ENCODE data around the gene CCND2. TPM values are rescaled to one million over a fixed set of nuclear protein-coding genes. Genes with fewer than 3 reads are reported as not detected.

CCND2 gene
- polyA plus RNA-seq, 1 donor from 2014 or later, result 16.9 TPM

DNA sequence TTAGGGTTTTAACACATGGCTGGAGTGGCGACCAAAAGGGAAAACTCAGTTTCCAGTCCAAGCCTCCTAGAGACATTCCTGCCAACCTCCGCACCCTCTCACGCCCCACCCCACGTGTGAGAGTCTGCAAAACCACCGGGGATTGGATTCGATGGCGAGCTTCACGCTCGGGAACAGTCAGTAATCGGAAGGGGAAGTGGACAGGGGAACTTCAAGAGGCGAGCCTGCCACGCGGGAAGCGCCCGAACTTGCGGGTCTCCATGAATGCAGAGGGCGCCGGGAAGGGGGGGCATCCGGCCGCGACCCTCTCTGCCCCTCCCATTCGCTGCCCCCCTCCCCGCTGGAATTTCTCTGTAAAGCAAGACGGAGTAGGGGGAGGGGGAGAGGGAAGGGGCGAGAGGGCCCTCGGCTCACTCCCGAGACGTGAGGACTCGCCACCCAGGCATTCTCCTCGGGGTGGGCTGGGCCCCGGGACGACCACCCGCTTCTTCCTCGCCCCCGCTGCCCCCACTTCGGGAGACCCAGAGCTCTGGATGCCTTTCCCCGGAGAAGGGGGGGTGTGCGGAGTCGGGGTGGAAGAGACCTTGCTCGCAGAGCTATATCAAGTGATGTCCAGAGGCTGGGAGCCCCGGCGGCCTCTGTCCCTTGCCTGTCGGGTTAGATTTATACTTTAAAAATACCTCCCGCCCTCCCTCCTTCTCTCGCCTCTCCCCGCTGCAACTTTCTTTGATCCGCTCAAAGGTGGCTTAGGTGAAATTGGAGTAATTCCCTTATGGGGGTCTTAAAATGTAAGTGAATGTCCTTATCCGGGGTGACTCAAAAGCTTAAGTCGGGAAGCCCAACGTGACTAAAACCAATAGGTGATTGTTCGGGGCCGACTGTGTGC lies 2.5 kb upstream of the CCND2 start:
- H4K20me1 ChIP-seq (ENCODE audit: insufficient read depth), result no peaks in the 10 kb centered on the region
- peak overlapping the region; percentile 43 for H3K9ac ChIP-seq (ENCODE audit: low read length)
- no peaks in the 10 kb centered on the region for H3K9me2 ChIP-seq (ENCODE audit: insufficient read depth, low read length)
- H3K27me3 ChIP-seq (ENCODE audit: insufficient read depth, low read depth, low read length), result peaks cover 95% of the 10 kb centered on the region
- no peak overlapping the region for H3K27ac ChIP-seq (ENCODE audit: low read length)
- H3K36me3 ChIP-seq (ENCODE audit: insufficient read depth, low read length), result no peaks in the 10 kb centered on the region
- no peak for TF ChIP-seq REST (IDR thresholded peaks at IDR 0.05; ENCODE audit: borderline replicate concordance)
- TF ChIP-seq EZH2 (IDR thresholded peaks at IDR 0.05; ENCODE audit: borderline replicate concordance, insufficient read depth, low read length, poor library complexity, severe bottlenecking), result no peak
- peak; percentile 46 for TF ChIP-seq POLR2AphosphoS5 (IDR thresholded peaks at IDR 0.05)
- TF ChIP-seq MXI1 (conservative IDR thresholded peaks at IDR 0.05; ENCODE audit: poor library complexity, severe bottlenecking), result no peak
- peak overlapping the region; percentile 90 for H3K4me3 ChIP-seq (ENCODE audit: low read length)
- H3K9me3 ChIP-seq (ENCODE audit: low read length), result no peaks in the 10 kb centered on the region
- H3F3A ChIP-seq (ENCODE audit: insufficient read depth, low read length, poor library complexity, severe bottlenecking), result peaks cover 6% of the 10 kb centered on the region
- no peak overlapping the region for H2AFZ ChIP-seq (ENCODE audit: low read depth, low read length)
- no peak overlapping the region for H3K4me2 ChIP-seq (ENCODE audit: low read length)
- H3K79me2 ChIP-seq (replicated peaks; ENCODE audit: insufficient read depth, low read length), result peaks cover 27% of the 10 kb centered on the region

DNA sequence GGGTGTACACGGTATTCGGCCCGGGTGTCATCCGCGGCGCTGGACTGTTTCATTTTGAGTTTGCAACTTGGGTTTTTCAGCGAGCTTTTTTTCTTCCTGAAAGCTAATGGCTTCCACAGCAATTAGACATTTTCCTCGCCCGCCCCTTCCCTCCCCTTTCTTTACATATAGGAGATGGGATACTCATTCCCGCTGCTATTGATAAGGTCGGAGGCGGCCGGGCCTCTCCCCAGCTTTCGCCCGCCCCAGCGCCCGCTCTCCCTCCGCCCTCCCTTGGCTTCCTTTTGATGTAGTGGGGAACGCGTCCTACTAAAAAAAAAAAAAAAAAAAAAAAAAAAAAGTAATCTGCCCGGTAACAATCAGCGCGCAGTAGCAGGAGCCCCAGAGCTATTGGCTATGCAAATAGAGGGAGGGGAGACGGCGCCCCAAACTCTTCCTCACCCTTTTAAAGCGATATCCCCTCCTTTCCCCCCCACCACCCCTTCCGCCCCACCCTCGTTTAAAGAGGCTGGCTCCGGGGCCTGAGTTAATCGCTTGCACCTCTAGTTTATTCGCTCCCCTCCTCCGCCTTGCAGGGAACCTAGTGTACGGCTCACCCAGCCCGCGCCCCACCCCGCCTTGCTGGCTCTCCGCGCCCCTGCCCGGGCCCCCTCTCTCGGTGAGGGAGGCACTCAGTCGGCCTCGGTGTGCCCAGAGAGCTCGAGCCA lies 1.7 kb upstream of the CCND2 start:
- Histone ChIP-seq H3K36me3 (ENCODE audit: insufficient read depth, low read length) (no peaks in the 10 kb centered on the region), H3K79me2 (replicated peaks; ENCODE audit: insufficient read depth, low read length) (peaks cover 27% of the 10 kb centered on the region), H3K9me2 (ENCODE audit: insufficient read depth, low read length) (no peaks in the 10 kb centered on the region), H3F3A (ENCODE audit: insufficient read depth, low read length, poor library complexity, severe bottlenecking) (peaks cover 6% of the 10 kb centered on the region), H3K27ac (ENCODE audit: low read length) (peak overlapping the region; percentile 37), H3K9ac (ENCODE audit: low read length) (peak overlapping the region; percentile 82), H3K4me2 (ENCODE audit: low read length) (peak overlapping the region; percentile 96), H4K20me1 (ENCODE audit: insufficient read depth) (no peaks in the 10 kb centered on the region), H3K4me3 (ENCODE audit: low read length) (peak overlapping the region; percentile 90), H3K27me3 (ENCODE audit: insufficient read depth, low read depth, low read length) (peaks cover 88% of the 10 kb centered on the region), H2AFZ (ENCODE audit: low read depth, low read length) (no peak overlapping the region), H3K9me3 (ENCODE audit: low read length) (no peaks in the 10 kb centered on the region)
- TF ChIP-seq TAF1 (IDR thresholded peaks at IDR 0.05; ENCODE audit: low read depth) (no peak), POLR2AphosphoS5 (IDR thresholded peaks at IDR 0.05) (peak; percentile 25)

DNA sequence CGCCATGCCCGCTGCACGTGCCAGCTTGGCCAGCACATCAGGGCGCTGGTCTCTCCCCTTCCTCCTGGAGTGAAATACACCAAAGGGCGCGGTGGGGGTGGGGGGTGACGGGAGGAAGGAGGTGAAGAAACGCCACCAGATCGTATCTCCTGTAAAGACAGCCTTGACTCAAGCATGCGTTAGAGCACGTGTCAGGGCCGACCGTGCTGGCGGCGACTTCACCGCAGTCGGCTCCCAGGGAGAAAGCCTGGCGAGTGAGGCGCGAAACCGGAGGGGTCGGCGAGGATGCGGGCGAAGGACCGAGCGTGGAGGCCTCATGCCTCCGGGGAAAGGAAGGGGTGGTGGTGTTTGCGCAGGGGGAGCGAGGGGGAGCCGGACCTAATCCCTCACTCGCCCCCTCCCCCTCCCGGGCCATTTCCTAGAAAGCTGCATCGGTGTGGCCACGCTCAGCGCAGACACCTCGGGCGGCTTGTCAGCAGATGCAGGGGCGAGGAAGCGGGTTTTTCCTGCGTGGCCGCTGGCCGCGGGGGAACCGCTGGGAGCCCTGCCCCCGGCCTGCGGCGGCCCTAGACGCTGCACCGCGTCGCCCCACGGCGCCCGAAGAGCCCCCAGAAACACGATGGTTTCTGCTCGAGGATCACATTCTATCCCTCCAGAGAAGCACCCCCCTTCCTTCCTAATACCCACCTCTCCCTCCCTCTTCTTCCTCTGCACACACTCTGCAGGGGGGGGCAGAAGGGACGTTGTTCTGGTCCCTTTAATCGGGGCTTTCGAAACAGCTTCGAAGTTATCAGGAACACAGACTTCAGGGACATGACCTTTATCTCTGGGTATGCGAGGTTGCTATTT lies 914 bp upstream of the CCND2 start:
- Histone ChIP-seq H3K36me3 (ENCODE audit: insufficient read depth, low read length) (no peaks in the 10 kb centered on the region), H3K4me3 (ENCODE audit: low read length) (peak overlapping the region; percentile 90), H3K9ac (ENCODE audit: low read length) (peak overlapping the region; percentile 82), H3K79me2 (replicated peaks; ENCODE audit: insufficient read depth, low read length) (peaks cover 34% of the 10 kb centered on the region), H3K9me2 (ENCODE audit: insufficient read depth, low read length) (no peaks in the 10 kb centered on the region), H2AFZ (ENCODE audit: low read depth, low read length) (no peak overlapping the region), H4K20me1 (ENCODE audit: insufficient read depth) (no peaks in the 10 kb centered on the region), H3K4me2 (ENCODE audit: low read length) (peak overlapping the region; percentile 96), H3K9me3 (ENCODE audit: low read length) (no peaks in the 10 kb centered on the region), H3F3A (ENCODE audit: insufficient read depth, low read length, poor library complexity, severe bottlenecking) (peaks cover 6% of the 10 kb centered on the region), H3K27ac (ENCODE audit: low read length) (peak overlapping the region; percentile 37), H3K27me3 (ENCODE audit: insufficient read depth, low read depth, low read length) (peaks cover 80% of the 10 kb centered on the region)
- TF ChIP-seq POLR2AphosphoS5 (IDR thresholded peaks at IDR 0.05) (no peak), SMC3 (conservative IDR thresholded peaks at IDR 0.05; ENCODE audit: poor library complexity) (no peak), MXI1 (conservative IDR thresholded peaks at IDR 0.05; ENCODE audit: poor library complexity, severe bottlenecking) (peak; percentile 81), TAF1 (IDR thresholded peaks at IDR 0.05; ENCODE audit: low read depth) (no peak), CTCF (IDR thresholded peaks at IDR 0.05; ENCODE audit: poor library complexity, severe bottlenecking) (no peak), REST (IDR thresholded peaks at IDR 0.05; ENCODE audit: borderline replicate concordance) (no peak), EZH2 (IDR thresholded peaks at IDR 0.05; ENCODE audit: borderline replicate concordance, insufficient read depth, low read length, poor library complexity, severe bottlenecking) (no peak)

Data from neural cell (in vitro differentiated cells).